HG03457 (cell line): ENCODE data around the gene NUDT9.
"Not testable (repeated sequence)": the region's sequence is repeated elsewhere in the genome, so short reads cannot be mapped to it uniquely, and the experiment has no call there.

Source experiments
- ATAC-seq: cut with Tn5 transposase; IDR thresholded peaks from one replicate; pipeline ENCODE4 v1.9.1; 2021; ENCODE audit warnings: moderate number of reproducible peaks; ENCODE audit not compliant: unreplicated experiment

NUDT9 gene

GRCh38 chr4:87422104-87423052 is at the start of gene NUDT9:
Gene NUDT9, plus strand, starts transcription at chr4:87422573. Its CDS starts 333 bp downstream, at chr4:87422906.
- ATAC-seq = peak; percentile 86

GRCh38 chr4:87375719-87376291 is 46.6 kb upstream of the NUDT9 start:
- ATAC-seq = no peak

GRCh38 chr4:87377816-87378215 is 44.6 kb upstream of the NUDT9 start:
- no peak for ATAC-seq

GRCh38 chr4:87382116-87382515 is 40.3 kb upstream of the NUDT9 start:
- ATAC-seq = no peak

- no peak for ATAC-seq
Measured at GRCh38 chr4:87382931-87383330, 39.4 kb upstream of the NUDT9 start.

GRCh38 chr4:87384466-87385132 is 37.8 kb upstream of the NUDT9 start:
- not testable (repeated sequence) for ATAC-seq

GRCh38 chr4:87387237-87387636 is 35.1 kb upstream of the NUDT9 start:
- no peak for ATAC-seq

GRCh38 chr4:87388901-87389300 is 33.5 kb upstream of the NUDT9 start:
- no peak for ATAC-seq

GRCh38 chr4:87390055-87390454 is 32.3 kb upstream of the NUDT9 start:
- ATAC-seq = not testable (repeated sequence)

GRCh38 chr4:87390551-87390890 is 31.9 kb upstream of the NUDT9 start:
- ATAC-seq = no peak

GRCh38 chr4:87390891-87391575 is 31.3 kb upstream of the NUDT9 start, which contains the start of gene HSD17B11:
Gene HSD17B11, minus strand, starts transcription at chr4:87391188. Its CDS starts 118 bp downstream, at chr4:87391070.
- peak; percentile 99 for ATAC-seq

GRCh38 chr4:87391576-87392054 is 30.8 kb upstream of the NUDT9 start:
- no peak for ATAC-seq

- no peak for ATAC-seq
Measured at GRCh38 chr4:87392183-87392582, 30.2 kb upstream of the NUDT9 start.

GRCh38 chr4:87395073-87395472 is 27.3 kb upstream of the NUDT9 start:
- not testable (repeated sequence) for ATAC-seq

GRCh38 chr4:87395851-87396250 is 26.5 kb upstream of the NUDT9 start:
- ATAC-seq = not testable (repeated sequence)

GRCh38 chr4:87399148-87399547 is 23.2 kb upstream of the NUDT9 start:
- ATAC-seq = no peak

GRCh38 chr4:87399954-87400353 is 22.4 kb upstream of the NUDT9 start:
- ATAC-seq = no peak

GRCh38 chr4:87403732-87404131 is 18.6 kb upstream of the NUDT9 start:
- not testable (repeated sequence) for ATAC-seq

- ATAC-seq = no peak
Measured at GRCh38 chr4:87405211-87405820, 17.1 kb upstream of the NUDT9 start.

- ATAC-seq = no peak
Measured at GRCh38 chr4:87406462-87406861, 15.9 kb upstream of the NUDT9 start.
